ENCODE measurements around the gene TREX2. TPM values are rescaled to one million over a fixed set of nuclear protein-coding genes. Genes with fewer than 3 reads are reported as not detected.

Gene TREX2
- total RNA-seq, 4 donors from 2014 or later = 0.42 to 1.6 (median 0.87) TPM

DNA sequence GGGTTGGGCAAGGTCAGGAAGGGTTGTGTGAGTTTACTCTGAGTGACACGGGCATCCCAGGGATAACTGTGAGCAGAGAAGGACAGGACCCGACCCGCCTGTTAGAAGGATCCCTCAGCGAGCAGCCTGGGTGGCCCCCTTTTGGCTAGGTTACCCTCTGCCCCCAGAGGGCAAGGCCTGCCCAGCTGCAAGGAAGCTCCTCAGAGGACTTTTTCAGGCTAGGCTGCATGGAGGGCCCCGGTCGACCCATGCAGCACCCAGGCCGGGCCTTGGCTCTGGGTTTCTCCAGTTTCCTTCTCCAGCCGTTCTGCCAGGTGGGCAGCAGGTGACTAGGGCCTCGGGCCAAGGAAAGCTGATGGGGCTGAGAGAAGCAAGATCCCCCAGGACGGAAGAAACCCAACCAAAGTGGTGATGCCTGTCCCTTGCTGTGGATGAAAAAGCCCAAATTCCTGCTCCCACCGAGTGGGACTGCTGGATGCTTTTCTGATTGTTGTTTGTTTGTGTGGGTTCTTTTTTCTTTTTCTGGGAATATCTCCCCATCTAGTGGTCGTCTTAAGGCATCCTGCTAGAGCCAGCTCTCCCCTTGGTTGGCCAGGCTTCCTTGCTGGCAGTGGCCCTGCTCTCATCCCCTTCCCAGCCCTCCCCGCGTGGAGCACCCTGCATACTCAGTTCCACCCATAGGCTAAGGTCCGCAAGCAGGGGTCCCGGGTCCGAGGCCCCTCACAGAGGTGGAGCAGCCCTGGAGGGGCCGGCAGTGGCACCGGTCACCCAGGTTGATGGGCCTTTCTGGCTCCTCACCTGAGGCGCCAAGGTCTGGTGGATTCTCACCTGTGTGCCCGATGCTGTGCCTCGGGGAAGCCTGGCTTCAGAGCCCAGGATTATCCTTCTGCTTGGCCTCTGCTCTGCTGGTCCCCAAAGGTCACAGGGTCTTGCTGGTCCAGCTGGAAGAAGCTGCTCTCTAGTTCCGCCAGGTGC lies 32.8 kb downstream of the TREX2 start:
- no peaks in the 10 kb centered on the region for H3K9me3 ChIP-seq
- TF ChIP-seq EP300 (IDR thresholded peaks at IDR 0.05) (no peak), POLR2AphosphoS5 (IDR thresholded peaks at IDR 0.05) (no peak), POLR2A (IDR thresholded peaks at IDR 0.05) (no peak)
- TF ChIP-seq, protein P1, sequence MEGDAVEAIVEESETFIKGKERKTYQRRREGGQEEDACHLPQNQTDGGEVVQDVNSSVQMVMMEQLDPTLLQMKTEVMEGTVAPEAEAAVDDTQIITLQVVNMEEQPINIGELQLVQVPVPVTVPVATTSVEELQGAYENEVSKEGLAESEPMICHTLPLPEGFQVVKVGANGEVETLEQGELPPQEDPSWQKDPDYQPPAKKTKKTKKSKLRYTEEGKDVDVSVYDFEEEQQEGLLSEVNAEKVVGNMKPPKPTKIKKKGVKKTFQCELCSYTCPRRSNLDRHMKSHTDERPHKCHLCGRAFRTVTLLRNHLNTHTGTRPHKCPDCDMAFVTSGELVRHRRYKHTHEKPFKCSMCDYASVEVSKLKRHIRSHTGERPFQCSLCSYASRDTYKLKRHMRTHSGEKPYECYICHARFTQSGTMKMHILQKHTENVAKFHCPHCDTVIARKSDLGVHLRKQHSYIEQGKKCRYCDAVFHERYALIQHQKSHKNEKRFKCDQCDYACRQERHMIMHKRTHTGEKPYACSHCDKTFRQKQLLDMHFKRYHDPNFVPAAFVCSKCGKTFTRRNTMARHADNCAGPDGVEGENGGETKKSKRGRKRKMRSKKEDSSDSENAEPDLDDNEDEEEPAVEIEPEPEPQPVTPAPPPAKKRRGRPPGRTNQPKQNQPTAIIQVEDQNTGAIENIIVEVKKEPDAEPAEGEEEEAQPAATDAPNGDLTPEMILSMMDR (IDR thresholded peaks at IDR 0.05) = no peak
- no peak overlapping the region for H3K27ac ChIP-seq
- H3K36me3 ChIP-seq = no peaks in the 10 kb centered on the region
- 40 to 73% methylated on average over 1 to 16 of the region's 23 CpGs for WGBS, 2 donors (ENCODE audit: low coverage in 1 of 2)
- H3K4me3 ChIP-seq = no peak overlapping the region
- peaks cover 0 to 23% (median 0%) of the 10 kb centered on the region in 3 donors for H3K4me1 ChIP-seq
- no peaks in the 10 kb centered on the region for H3K27me3 ChIP-seq
- no peak for ATAC-seq

- ATAC-seq = no peak
- no peaks in the 10 kb centered on the region for H3K27me3 ChIP-seq
- TF ChIP-seq, protein P1 (IDR thresholded peaks at IDR 0.05) = no peak
- TF ChIP-seq POLR2AphosphoS5 (IDR thresholded peaks at IDR 0.05) (no peak), POLR2A (IDR thresholded peaks at IDR 0.05) (no peak), EP300 (IDR thresholded peaks at IDR 0.05) (no peak)
- no peaks in the 10 kb centered on the region for H3K9me3 ChIP-seq
- WGBS, 2 donors (ENCODE audit: low coverage in 1 of 2) = 20 to 59% methylated on average over 1 to 7 of the region's 17 CpGs
- H3K36me3 ChIP-seq = no peaks in the 10 kb centered on the region
- H3K27ac ChIP-seq = peak overlapping the region in 3 of 4 donors; percentile 4 to 69 (median 24)
- peaks cover 0 to 23% (median 0%) of the 10 kb centered on the region in 3 donors for H3K4me1 ChIP-seq
- peak overlapping the region; percentile 61 to 63 for H3K4me3 ChIP-seq
Measured at GRCh38 chrX:153411988-153412574, 33.8 kb downstream of the TREX2 start.

DNA sequence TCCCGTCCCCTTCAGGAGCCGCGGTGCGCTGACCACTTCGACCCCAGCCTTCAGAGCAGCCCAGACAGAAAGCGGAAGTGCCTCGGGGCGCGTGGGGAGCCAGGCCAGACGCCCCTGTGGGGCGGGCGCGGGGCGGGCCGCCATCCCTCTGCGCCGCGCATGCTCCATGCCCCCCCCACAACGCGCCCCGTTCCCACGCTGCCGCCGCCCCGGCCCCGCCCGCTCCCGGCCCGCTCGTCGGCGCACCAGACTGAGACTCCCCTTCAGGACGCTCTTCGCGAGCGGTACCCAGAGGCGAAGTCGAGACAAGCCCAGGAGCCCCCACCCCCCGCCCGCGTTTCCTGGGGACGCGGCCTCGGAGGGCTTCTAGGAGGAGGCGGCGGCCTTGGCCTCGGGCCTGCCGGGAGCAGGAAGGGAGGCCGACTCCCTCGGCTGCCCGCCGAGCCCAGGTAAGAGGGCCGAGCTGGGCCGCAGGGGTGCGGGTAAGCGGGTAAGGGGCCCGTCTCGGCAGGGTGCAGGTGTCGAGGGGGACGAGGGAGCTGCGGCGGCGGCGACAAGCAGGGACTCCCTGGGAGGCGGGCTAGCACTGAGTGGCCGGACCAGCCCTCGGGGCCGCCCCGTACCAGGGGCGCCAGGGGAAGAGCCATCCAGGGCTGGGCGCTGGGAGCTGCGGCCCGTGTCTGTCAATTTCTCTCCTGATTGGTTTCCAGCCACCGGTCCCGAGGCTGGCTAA lies 34.4 kb downstream of the TREX2 start, which contains the start of gene ZFP92:
ZFP92 (plus strand) TSS at position 218 of the 733 bp plus-strand sequence. CDS start 6,851 bp downstream, outside the sequence.
- H3K27me3 ChIP-seq = no peaks in the 10 kb centered on the region
- H3K4me3 ChIP-seq = peak within 1 kb of the TSS; percentile 61 to 63
- H3K27ac ChIP-seq = peak within 1 kb of the TSS in 3 of 4 donors; percentile 4 to 69 (median 24)
- WGBS, 2 donors (ENCODE audit: low coverage in 1 of 2) = no CpG with 5 or more reads among the region's 75 CpGs
- no peak for TF ChIP-seq EP300 (IDR thresholded peaks at IDR 0.05)
- no peak for TF ChIP-seq POLR2A (IDR thresholded peaks at IDR 0.05)
- TF ChIP-seq, protein P1 (IDR thresholded peaks at IDR 0.05) = no peak
- TF ChIP-seq POLR2AphosphoS5 (IDR thresholded peaks at IDR 0.05) = no peak
- no peaks in the 10 kb centered on the region for H3K9me3 ChIP-seq
- peak; percentile 52 for ATAC-seq
- peaks cover 0 to 23% (median 0%) of the 10 kb centered on the region in 3 donors for H3K4me1 ChIP-seq
- no peaks in the 10 kb centered on the region for H3K36me3 ChIP-seq

GRCh38 chrX:153410888-153411254 lies 35.0 kb downstream of the TREX2 start:
- Histone ChIP-seq H3K4me1 (peaks cover 0 to 23% (median 0%) of the 10 kb centered on the region in 3 donors), H3K36me3 (no peaks in the 10 kb centered on the region), H3K9me3 (no peaks in the 10 kb centered on the region), H3K27me3 (no peaks in the 10 kb centered on the region), H3K4me3 (peak overlapping the region; percentile 61 to 63), H3K27ac (peak overlapping the region in 1 of 4 donors; percentile 69)
- TF ChIP-seq POLR2A (IDR thresholded peaks at IDR 0.05) (no peak), EP300 (IDR thresholded peaks at IDR 0.05) (no peak), POLR2AphosphoS5 (IDR thresholded peaks at IDR 0.05) (no peak)
- TF ChIP-seq, protein P1 (IDR thresholded peaks at IDR 0.05) = no peak
- 29 to 61% methylated on average over 1 to 3 of the region's 12 CpGs for WGBS, 2 donors (ENCODE audit: low coverage in 1 of 2)
- no peak for ATAC-seq

Data from gastroesophageal sphincter (tissue), 4 donors.